Small intestine (tissue), 16 donors: Measurements from ENCODE around the gene C5orf47. TPM values are rescaled to one million over a fixed set of nuclear protein-coding genes. Genes with fewer than 3 reads are reported as not detected.
A peak's percentile ranks its signal among the peaks of the same experiment; 100 is the strongest.

Experiments used
- DNase-seq, 2 donors: peaks; one replicate each; pipeline versions ENCODE4 v3.0.0 to v3.0.0-alpha.2; 2013
- FAIRE-seq: peaks from 2 replicates; lab custom pipeline; 2012; peaks lifted over from hg19 to GRCh38; lab: Jason Lieb, UNC
- H3K27ac ChIP-seq, 3 donors: one replicate each; pipeline ENCODE4 v1.5.1; 2013; ENCODE audit warnings: low read length in 2 of 3, mild to moderate bottlenecking in 2 of 3, control low read depth in 1 of 3, inconsistent platforms in 1 of 3, low read depth in 1 of 3, moderate library complexity in 1 of 3
- H3K27me3 ChIP-seq, 3 donors: one replicate each; pipeline ENCODE4 v1.6.1; 2013; ENCODE audit warnings: low read length in 3 of 3, inconsistent platforms in 1 of 3; ENCODE audit not compliant: control insufficient read depth in 3 of 3, insufficient read depth in 3 of 3
- H3K36me3 ChIP-seq, 3 donors: one replicate each; pipeline ENCODE4 v1.6.1; 2013; ENCODE audit warnings: low read length in 3 of 3, inconsistent platforms in 1 of 3, low read depth in 1 of 3, mild to moderate bottlenecking in 1 of 3, moderate library complexity in 1 of 3; ENCODE audit not compliant: control insufficient read depth in 3 of 3, insufficient read depth in 2 of 3
- H3K4me1 ChIP-seq, 3 donors: one replicate each; pipeline ENCODE4 v1.6.1; 2013; ENCODE audit warnings: low read length in 2 of 3, inconsistent platforms in 1 of 3, low read depth in 1 of 3, mild to moderate bottlenecking in 1 of 3, moderate library complexity in 1 of 3; ENCODE audit not compliant: control insufficient read depth in 3 of 3, insufficient read depth in 2 of 3
- H3K4me3 ChIP-seq, 3 donors: one replicate each; pipeline ENCODE4 v1.5.1; 2013; ENCODE audit warnings: low read length in 3 of 3, control low read depth in 1 of 3, inconsistent platforms in 1 of 3, low read depth in 1 of 3, mild to moderate bottlenecking in 1 of 3, moderate library complexity in 1 of 3
- H3K9me3 ChIP-seq, 2 donors: one replicate each; pipeline ENCODE4 v1.6.1; 2013; ENCODE audit warnings: low read depth in 1 of 2, low read length in 1 of 2; ENCODE audit not compliant: control insufficient read depth in 2 of 2, insufficient read depth in 1 of 2
- WGBS, 3 donors: extraction: QIAGEN DNeasy Blood & Tissue Kit; methylation state at CpG; one replicate each; pipeline ENCODE4 v1.1.7; 2013; 5-methylcytosine and 5-hydroxymethylcytosine counted together
- long read RNA-seq, 10 donors: transcript quantifications; one replicate each; lab custom pipeline, GENCODE V29; 2026
- polyA plus RNA-seq, 4 donors: library from polyadenylated mRNA; stranded (reverse) in 3 of 4; unstranded in 1 of 4; fragments of 200-250 nt in 3 of 4; fragments of 120-200 nt in 1 of 4; gene quantifications; one replicate each; pipeline versions ENCODE4 v1.2.1 to v1.2.3, GENCODE V29; 2013
- donor health status: healthy with polysubstance abuse.
- donor health status: control.
- donor health status: control.
- donor health status: Bipolar disorder and iron deficiency.
- donor health status: healthy.

Gene C5orf47
- polyA plus RNA-seq = under 1 TPM in 1 of 4 donors, not detected in 3; 0.06 TPM
- long read RNA-seq, donor 1 = 0 reads
- long read RNA-seq, donor 2 = 0 reads
- long read RNA-seq, donor 3 = 0 reads
- long read RNA-seq, donor 4 = 0 reads
- long read RNA-seq, donor 5 = 0 reads
- long read RNA-seq, donor 6 = 0 reads
- long read RNA-seq, donor 7 = 0 reads
- long read RNA-seq, donor 8 = 0 reads
- long read RNA-seq, donor 9 = 0 reads
- long read RNA-seq, donor 10 = 0 reads

GRCh38 chr5:173988554-173989431, at the start of gene C5orf47:
TSS of gene C5orf47 (plus strand) at chr5:173989170. CDS start at chr5:173989264, 94 bp downstream.
- 94 to 97% (median 96%) methylated on average over 43 to 51 of the region's 51 CpGs for WGBS, 3 donors
- no peak for DNase-seq
- Histone ChIP-seq H3K9me3 (no peaks in the 10 kb centered on the region), H3K4me3 (no peak within 1 kb of the TSS), H3K4me1 (no peaks in the 10 kb centered on the region), H3K36me3 (no peaks in the 10 kb centered on the region), H3K27ac (no peak within 1 kb of the TSS), H3K27me3 (no peaks in the 10 kb centered on the region)
- FAIRE-seq = no peak

- WGBS, 3 donors = 86 to 89% (median 88%) methylated on average over 2 of the region's 2 CpGs
- FAIRE-seq (no peak), DNase-seq (no peak)
- H3K27ac ChIP-seq = no peak overlapping the region
- no peaks in the 10 kb centered on the region for H3K27me3 ChIP-seq
- no peak overlapping the region for H3K4me3 ChIP-seq
- H3K4me1 ChIP-seq = peaks cover 0 to 34% (median 2%) of the 10 kb centered on the region in 3 donors
- no peaks in the 10 kb centered on the region for H3K9me3 ChIP-seq
- peaks cover 0 to 9% (median 6%) of the 10 kb centered on the region in 3 donors for H3K36me3 ChIP-seq
Observed at GRCh38 chr5:173940269-173940668, 48.7 kb upstream of the C5orf47 start.

GRCh38 chr5:173941102-173941501, 47.9 kb upstream of the C5orf47 start:
- Histone ChIP-seq H3K27me3 (no peaks in the 10 kb centered on the region), H3K9me3 (no peaks in the 10 kb centered on the region), H3K4me3 (no peak overlapping the region), H3K36me3 (peaks cover under 1 to 9% (median 6%) of the 10 kb centered on the region in 3 donors), H3K27ac (no peak overlapping the region), H3K4me1 (peaks cover under 1 to 40% (median 2%) of the 10 kb centered on the region in 3 donors)
- WGBS, 3 donors = 77 to 89% (median 87%) methylated on average over 2 of the region's 2 CpGs
- FAIRE-seq (no peak), DNase-seq (no peak)

- Histone ChIP-seq H3K4me1 (peaks cover 2 to 47% (median 5%) of the 10 kb centered on the region in 3 donors), H3K9me3 (no peaks in the 10 kb centered on the region), H3K4me3 (no peak overlapping the region), H3K27me3 (no peaks in the 10 kb centered on the region), H3K36me3 (peaks cover 5 to 9% (median 6%) of the 10 kb centered on the region in 3 donors), H3K27ac (peak overlapping the region; percentile 2 to 30 (median 4))
- DNase-seq (peak; percentile 38 to 40), FAIRE-seq (no peak)
- WGBS, 3 donors = 74 to 85% (median 78%) methylated on average over 9 of the region's 9 CpGs
Observed at GRCh38 chr5:173941758-173942401, 47.1 kb upstream of the C5orf47 start.

GRCh38 chr5:173944511-173944910, 44.5 kb upstream of the C5orf47 start:
- no peak for FAIRE-seq
- WGBS, 3 donors = 38 to 65% (median 53%) methylated on average over 2 of the region's 2 CpGs
- Histone ChIP-seq H3K4me3 (no peak overlapping the region), H3K9me3 (no peaks in the 10 kb centered on the region), H3K36me3 (peaks cover 5 to 11% (median 8%) of the 10 kb centered on the region in 3 donors), H3K27ac (peak overlapping the region in 1 of 3 donors; percentile 61), H3K27me3 (no peaks in the 10 kb centered on the region), H3K4me1 (peaks cover 2 to 56% (median 5%) of the 10 kb centered on the region in 3 donors)
- DNase-seq = peak in 1 of 2 donors; percentile 39

- no peak overlapping the region for H3K4me3 ChIP-seq
- no peak for DNase-seq
- H3K27me3 ChIP-seq = no peaks in the 10 kb centered on the region
- no peak for FAIRE-seq
- H3K27ac ChIP-seq = peak overlapping the region in 1 of 3 donors; percentile 61
- 76 to 90% (median 79%) methylated on average over 2 of the region's 2 CpGs for WGBS, 3 donors
- H3K4me1 ChIP-seq = peaks cover 2 to 56% (median 5%) of the 10 kb centered on the region in 3 donors
- peaks cover 6 to 12% (median 8%) of the 10 kb centered on the region in 3 donors for H3K36me3 ChIP-seq
- no peaks in the 10 kb centered on the region for H3K9me3 ChIP-seq
Observed at GRCh38 chr5:173945160-173945559, 43.8 kb upstream of the C5orf47 start.

GRCh38 chr5:173946323-173946722, 42.6 kb upstream of the C5orf47 start:
- no peak for FAIRE-seq
- Histone ChIP-seq H3K9me3 (no peaks in the 10 kb centered on the region), H3K4me3 (peak overlapping the region in 1 of 3 donors; percentile 1), H3K27ac (peak overlapping the region in 1 of 3 donors; percentile 77), H3K4me1 (peaks cover 2 to 50% (median 5%) of the 10 kb centered on the region in 3 donors), H3K36me3 (peaks cover 8 to 15% (median 12%) of the 10 kb centered on the region in 3 donors), H3K27me3 (no peaks in the 10 kb centered on the region)
- peak; percentile 16 to 79 for DNase-seq
- 14 to 62% (median 40%) methylated on average over 2 of the region's 2 CpGs for WGBS, 3 donors

- H3K27me3 ChIP-seq = no peaks in the 10 kb centered on the region
- WGBS, 3 donors = 83 to 98% (median 95%) methylated on average over 2 of the region's 2 CpGs
- H3K4me3 ChIP-seq = no peak overlapping the region
- DNase-seq (no peak), FAIRE-seq (no peak)
- peaks cover 13 to 23% (median 19%) of the 10 kb centered on the region in 3 donors for H3K36me3 ChIP-seq
- no peaks in the 10 kb centered on the region for H3K9me3 ChIP-seq
- peaks cover 0 to 30% (median 5%) of the 10 kb centered on the region in 3 donors for H3K4me1 ChIP-seq
- no peak overlapping the region for H3K27ac ChIP-seq
Observed at GRCh38 chr5:173950829-173951228, 38.1 kb upstream of the C5orf47 start.
